Esophagus squamous epithelium (tissue), 4 donors: ENCODE data around the gene PPP2R2C.

Experiments
- CTCF ChIP-seq, 6 experiments: fragments of 450-650 bp in 4 of 6; fragments of 200-600 bp in 2 of 6; sonication (generic) in 2 of 6; IDR thresholded peaks; one replicate each; pipeline ENCODE4 v1.5.1; 2016 to 2019; ENCODE audit warnings: antibody characterized with exemption in 6 of 6, mild to moderate bottlenecking in 4 of 6, moderate library complexity in 4 of 6
- POLR2A ChIP-seq, 4 donors: fragments of 450-650 bp; IDR thresholded peaks; one replicate each; pipeline ENCODE4 v1.6.1; 2017; ENCODE audit warnings: antibody characterized with exemption in 4 of 4, mild to moderate bottlenecking in 4 of 4, moderate library complexity in 3 of 4

- TF ChIP-seq CTCF (IDR thresholded peaks at IDR 0.05) (no peak), POLR2A (IDR thresholded peaks at IDR 0.05) (no peak)
Observed at GRCh38 chr4:6449335-6449734, 23.1 kb downstream of the PPP2R2C start.
